Heart left ventricle (tissue), 16 donors: ENCODE data around the gene MYO19. TPM values are rescaled to one million over a fixed set of nuclear protein-coding genes. Genes with fewer than 3 reads are reported as not detected.
"Not testable (repeated sequence)": the region's sequence is repeated elsewhere in the genome, so short reads cannot be mapped to it uniquely, and the experiment has no call there.

Source experiments
- ATAC-seq, 4 donors: fragments of 200-7000 bp; cut with Tn5 transposase; one replicate each; pipeline ENCODE4 v1.9.1; 2020 to 2022; ENCODE audit warnings: moderate library complexity in 4 of 4, mild to moderate bottlenecking in 3 of 4, moderate number of reproducible peaks in 1 of 4
- DNase-seq, 5 donors: peaks; one replicate each; pipeline ENCODE4 v3.0.0-alpha.2; 2020
- H3K27ac ChIP-seq, 12 donors: fragments of 200-600 bp; sonication (generic) in 4 of 12; one replicate each; pipeline versions ENCODE4 v1.5.0 to v1.8.0; 2016 to 2022; ENCODE audit warnings: mild to moderate bottlenecking in 2 of 12
- H3K27me3 ChIP-seq, 9 donors: fragments of 200-600 bp; sonication (generic) in 2 of 9; one replicate each; pipeline versions ENCODE4 v1.5.1 to v1.8.0; 2016 to 2022; ENCODE audit warnings: mild to moderate bottlenecking in 3 of 9
- H3K36me3 ChIP-seq, 9 donors: fragments of 200-600 bp; sonication (generic) in 2 of 9; one replicate each; pipeline versions ENCODE4 v1.5.0 to v1.8.0; 2018 to 2022; ENCODE audit warnings: mild to moderate bottlenecking in 2 of 9
- H3K4me1 ChIP-seq, 12 donors: fragments of 200-600 bp; sonication (generic) in 4 of 12; one replicate each; pipeline versions ENCODE4 v1.5.0 to v1.8.0; 2016 to 2022; ENCODE audit warnings: mild to moderate bottlenecking in 3 of 12
- H3K4me3 ChIP-seq, 12 donors: fragments of 200-600 bp; sonication (generic) in 4 of 12; one replicate each; pipeline versions ENCODE4 v1.5.0 to v1.8.0; 2017 to 2022; ENCODE audit warnings: mild to moderate bottlenecking in 9 of 12, moderate library complexity in 4 of 12
- H3K9me3 ChIP-seq, 12 donors: fragments of 200-600 bp; sonication (generic) in 4 of 12; one replicate each; pipeline versions ENCODE4 v1.5.0 to v1.8.0; 2016 to 2022; ENCODE audit warnings: mild to moderate bottlenecking in 1 of 12
- POLR2A ChIP-seq, 2 donors: fragments of 450-650 bp; IDR thresholded peaks; one replicate each; pipeline ENCODE4 v1.6.1; 2017; ENCODE audit warnings: antibody characterized with exemption in 2 of 2, mild to moderate bottlenecking in 2 of 2, moderate library complexity in 2 of 2
- WGBS, 4 donors: extraction: QIAGEN DNeasy Blood & Tissue Kit in 2 of 4; methylation state at CpG; one replicate each; pipeline versions ENCODE4 v1.1.5 to v1.1.7; 2013 to 2018; 5-methylcytosine and 5-hydroxymethylcytosine counted together
- intact Hi-C, 10 donors: fragments of 100-400 bp; cut with DNase I; formaldehyde crosslinking; loops; one replicate each; pipeline versions ENCODE4 v1.11.1 to v1.14.2; 2022
- polyA plus RNA-seq, 2 donors: library from polyadenylated mRNA; stranded (reverse); fragments of 200-250 nt; gene quantifications; one replicate each; pipeline ENCODE4 v1.2.3, GENCODE V29; 2013
- total RNA-seq, 9 donors: library from RNA; depleted of rRNA in 2 of 9; stranded (reverse); fragments of >200 nt in 2 of 9; fragmentation: NEBNext Ultra II Directional in 3 of 9; extraction: Animal tissue kit (Norgen Biotek cat#: 25700) in 3 of 9; gene quantifications; one replicate each; pipeline versions ENCODE4 v1.1.0 to v1.2.4, GENCODE V29; 2016 to 2023
- TF ChIP-seq, protein P1 (sequence below), 12 donors: fragments of 200-600 bp; sonication (generic) in 4 of 12; IDR thresholded peaks; one replicate each; pipeline versions ENCODE4 v1.5.0 to v1.8.0; 2018 to 2022; ENCODE audit warnings: antibody characterized with exemption in 12 of 12, mild to moderate bottlenecking in 5 of 12
- donor health status: ischemic (EF 13 %, LVEDD 7.1; RV severe dilation, severe dysfunction).
- donor health status: healthy with polysubstance abuse.
- donor health status: DM: no; HTN: yes; CAD: no.
- donor health status: DM: no; HTN: no; CAD: no.
- donor health status: ischemic (EF 25% LVEDD 6.9; RV normal size, moderate dysfunction).
- donor health status: ischemic (EF 25% LVEDD 5.7; RV mildly dilated, moderate dysfunction).
- donor health status: healthy.
- donor health status: DM: yes; HTN: yes; CAD: no.
- donor health status: ischemic (EF 35%, LVEDD 5.7; RV mildly dilated, moderate dysfunction).
- donor health status: nonischemic (EF 11% LVEDD 7.7; RV severe dilation, severe dysfunction).
- donor health status: DM: yes; HTN: yes; CAD: no.
- donor health status: PGD.
- donor health status: ischemic (EF 29% LVEDD 5.4; RV normal size, mild dysfunction).
- donor health status: nonischemic (EF 23%, LVEDD 6.1; RV moderate dilation, normal function).

Gene MYO19
- total and polyA plus RNA-seq, 11 donors: 5.8 to 32.7 (median 12.3) TPM

GRCh38 chr17:36459601-36460000, 75.1 kb downstream of the MYO19 start:
- DNase-seq: no peak
- 57 to 89% (median 71%) methylated on average over 4 to 7 of the region's 7 CpGs for WGBS, 4 donors
- Histone ChIP-seq H3K36me3 (no peaks in the 10 kb centered on the region), H3K9me3 (no peaks in the 10 kb centered on the region), H3K4me3 (no peak overlapping the region), H3K27me3 (peaks cover 0 to 33% (median 7%) of the 10 kb centered on the region in 9 donors), H3K4me1 (peaks cover 0 to 9% (median 0%) of the 10 kb centered on the region in 12 donors), H3K27ac (no peak overlapping the region)
- ATAC-seq: no peak
- intact Hi-C loops: no loop called here
- TF ChIP-seq, protein P1, sequence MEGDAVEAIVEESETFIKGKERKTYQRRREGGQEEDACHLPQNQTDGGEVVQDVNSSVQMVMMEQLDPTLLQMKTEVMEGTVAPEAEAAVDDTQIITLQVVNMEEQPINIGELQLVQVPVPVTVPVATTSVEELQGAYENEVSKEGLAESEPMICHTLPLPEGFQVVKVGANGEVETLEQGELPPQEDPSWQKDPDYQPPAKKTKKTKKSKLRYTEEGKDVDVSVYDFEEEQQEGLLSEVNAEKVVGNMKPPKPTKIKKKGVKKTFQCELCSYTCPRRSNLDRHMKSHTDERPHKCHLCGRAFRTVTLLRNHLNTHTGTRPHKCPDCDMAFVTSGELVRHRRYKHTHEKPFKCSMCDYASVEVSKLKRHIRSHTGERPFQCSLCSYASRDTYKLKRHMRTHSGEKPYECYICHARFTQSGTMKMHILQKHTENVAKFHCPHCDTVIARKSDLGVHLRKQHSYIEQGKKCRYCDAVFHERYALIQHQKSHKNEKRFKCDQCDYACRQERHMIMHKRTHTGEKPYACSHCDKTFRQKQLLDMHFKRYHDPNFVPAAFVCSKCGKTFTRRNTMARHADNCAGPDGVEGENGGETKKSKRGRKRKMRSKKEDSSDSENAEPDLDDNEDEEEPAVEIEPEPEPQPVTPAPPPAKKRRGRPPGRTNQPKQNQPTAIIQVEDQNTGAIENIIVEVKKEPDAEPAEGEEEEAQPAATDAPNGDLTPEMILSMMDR (IDR thresholded peaks at IDR 0.05): no peak
- TF ChIP-seq POLR2A (IDR thresholded peaks at IDR 0.05): no peak

DNA sequence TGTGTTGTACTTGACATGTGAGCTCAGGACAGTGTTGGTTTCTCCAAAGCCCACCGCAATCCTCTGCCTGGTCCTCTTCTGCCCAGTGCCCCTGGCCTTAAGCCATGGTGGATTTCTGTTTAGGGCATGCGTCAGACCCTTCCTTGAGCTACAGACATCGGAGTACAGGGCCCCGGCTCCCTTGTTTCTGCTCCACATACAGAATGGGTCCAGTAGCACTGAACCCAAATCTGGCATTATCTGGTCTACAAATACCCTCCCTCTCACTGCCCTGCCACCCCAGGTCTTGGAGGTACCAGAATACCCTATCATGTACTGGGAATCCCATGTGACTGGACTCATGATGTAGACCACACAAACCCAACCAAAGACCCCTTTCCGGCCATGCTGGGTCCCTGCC, 75.6 kb downstream of the MYO19 start:
- DNase-seq (no peak), ATAC-seq (no peak)
- Histone ChIP-seq H3K27me3 (peaks cover 0 to 28% (median 6%) of the 10 kb centered on the region in 9 donors), H3K9me3 (no peaks in the 10 kb centered on the region), H3K27ac (no peak overlapping the region), H3K4me3 (no peak overlapping the region), H3K36me3 (no peaks in the 10 kb centered on the region), H3K4me1 (peaks cover 0 to 4% (median 0%) of the 10 kb centered on the region in 12 donors)
- intact Hi-C loops: no loop called here
- 80 to 100% (median 92%) methylated on average over 1 to 5 of the region's 5 CpGs for WGBS, 4 donors
- no peak for TF ChIP-seq POLR2A (IDR thresholded peaks at IDR 0.05)
- TF ChIP-seq, protein P1 (IDR thresholded peaks at IDR 0.05): no peak

GRCh38 chr17:36457701-36458100, 77.0 kb downstream of the MYO19 start:
- 80 to 91% (median 84%) methylated on average over 1 to 9 of the region's 9 CpGs for WGBS, 4 donors
- DNase-seq, H3K4me3 ChIP-seq, intact Hi-C loops, H3K27ac ChIP-seq, H3K9me3 ChIP-seq, H3K4me1 ChIP-seq, H3K36me3 ChIP-seq, ATAC-seq: not testable (repeated sequence)
- H3K27me3 ChIP-seq: peaks cover 0 to 17% (median 4%) of the 10 kb centered on the region in 9 donors

- H3K36me3 ChIP-seq, DNase-seq, H3K4me1 ChIP-seq, H3K4me3 ChIP-seq, H3K27me3 ChIP-seq, H3K27ac ChIP-seq, H3K9me3 ChIP-seq, ATAC-seq, intact Hi-C loops: not testable (repeated sequence)
- WGBS, 4 donors: 40 to 77% (median 70%) methylated on average over 1 to 9 of the region's 9 CpGs; no CpG with 5 or more reads in 1 of the 4 donors
Observed at GRCh38 chr17:36452888-36453287, 81.8 kb downstream of the MYO19 start.

DNA sequence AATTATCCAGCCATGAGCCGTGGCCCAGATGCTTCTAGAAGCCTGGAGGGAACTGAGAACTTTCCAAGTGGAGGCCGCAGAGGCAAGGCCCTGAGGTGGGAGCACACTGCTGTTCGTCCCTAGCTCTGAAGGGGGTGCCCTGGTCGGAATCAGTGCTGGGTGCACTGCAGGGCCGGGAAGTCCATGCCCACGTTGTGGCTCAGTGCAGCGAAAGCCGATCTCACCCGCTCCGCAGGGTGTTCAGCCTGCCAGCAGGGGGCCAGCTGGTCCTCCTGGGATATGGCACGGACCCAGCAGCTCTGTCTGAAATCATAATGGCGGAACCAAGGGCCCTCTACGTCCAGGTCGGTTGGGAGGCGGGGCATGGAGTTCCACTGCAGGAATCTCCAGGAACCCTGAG, 84.7 kb downstream of the MYO19 start:
- intact Hi-C loops, H3K9me3 ChIP-seq, H3K27me3 ChIP-seq, DNase-seq, ATAC-seq, H3K4me3 ChIP-seq, H3K4me1 ChIP-seq, H3K36me3 ChIP-seq, H3K27ac ChIP-seq: not testable (repeated sequence)
- 49 to 61% (median 59%) methylated on average over 5 to 11 of the region's 15 CpGs; no CpG with 5 or more reads in 1 of the 4 donors for WGBS, 4 donors

Other genes starting within 250 kb of the MYO19 start
- gene TBC1D3G, start 211.0 kb downstream of the MYO19 start, total RNA-seq: not detected
- gene TBC1D3G, start 211.0 kb downstream of the MYO19 start, polyA plus RNA-seq: 1 to 10 TPM in 1 of 2 donors, not detected in 1; 3.2 TPM
- 1 to 10 TPM in 1 of 9 donors, not detected in 8; 1.1 TPM for gene TBC1D3H, start 146.4 kb downstream of the MYO19 start, total RNA-seq
- not detected for gene TBC1D3H, start 146.4 kb downstream of the MYO19 start, polyA plus RNA-seq
- 10 to 100 TPM; 14.8 to 28.5 (median 23.1) TPM for gene ZNHIT3, start 48.2 kb downstream of the MYO19 start, total RNA-seq
- gene ZNHIT3, start 48.2 kb downstream of the MYO19 start, polyA plus RNA-seq: 10 to 100 TPM; 22.7 to 41.2 TPM
- gene PIGW, start 119 bp upstream of the MYO19 start, total RNA-seq: 1 to 10 TPM; 2.1 to 7.9 (median 5.7) TPM
- 1 to 10 TPM; 2.7 to 8.9 TPM for gene PIGW, start 119 bp upstream of the MYO19 start, polyA plus RNA-seq
- gene GGNBP2, start 10.1 kb upstream of the MYO19 start, total RNA-seq: 10 to 100 TPM; 27.4 to 62.9 (median 40.8) TPM
- gene GGNBP2, start 10.1 kb upstream of the MYO19 start, polyA plus RNA-seq: 10 to 100 TPM; 32.0 to 34.3 TPM
- 10 to 100 TPM; 11.0 to 22.2 (median 13.5) TPM for gene DHRS11, start 57.0 kb upstream of the MYO19 start, total RNA-seq
- 10 to 100 TPM; 12.4 to 15.8 TPM for gene DHRS11, start 57.0 kb upstream of the MYO19 start, polyA plus RNA-seq
- 10 to 100 TPM in 1 of 9 donors, 1 to 10 TPM in 8; 4.0 to 12.4 (median 7.2) TPM for gene MRM1, start 66.7 kb upstream of the MYO19 start, total RNA-seq
- 10 to 100 TPM in 1 of 2 donors, 1 to 10 TPM in 1; 7.7 to 12.6 TPM for gene MRM1, start 66.7 kb upstream of the MYO19 start, polyA plus RNA-seq